T-helper 2 cell treated with Interferon-gamma antibody and Interleukin-4, amounts not matched to agents 100 ng/mL and 5 ng/mL, for 36 hours (primary cell): ENCODE data around the gene CYTH1. TPM values are rescaled to one million over a fixed set of nuclear protein-coding genes. Genes with fewer than 3 reads are reported as not detected.

ENCODE experiments used
- intact Hi-C: fragments of 100-400 bp; cut with micrococcal nuclease; formaldehyde crosslinking; loops from one replicate; pipeline ENCODE4 v1.15.1; 2023
- total RNA-seq: library from RNA; stranded (reverse); gene quantifications from 2 replicates; pipeline ENCODE4 v1.2.3, GENCODE V29; 2022

The CYTH1 gene
- total RNA-seq, 1 donor from 2014 or later, result 182 TPM

GRCh38 chr17:78696016-78696982, 85.8 kb downstream of the CYTH1 start:
- intact Hi-C loops, result no loop called here

DNA sequence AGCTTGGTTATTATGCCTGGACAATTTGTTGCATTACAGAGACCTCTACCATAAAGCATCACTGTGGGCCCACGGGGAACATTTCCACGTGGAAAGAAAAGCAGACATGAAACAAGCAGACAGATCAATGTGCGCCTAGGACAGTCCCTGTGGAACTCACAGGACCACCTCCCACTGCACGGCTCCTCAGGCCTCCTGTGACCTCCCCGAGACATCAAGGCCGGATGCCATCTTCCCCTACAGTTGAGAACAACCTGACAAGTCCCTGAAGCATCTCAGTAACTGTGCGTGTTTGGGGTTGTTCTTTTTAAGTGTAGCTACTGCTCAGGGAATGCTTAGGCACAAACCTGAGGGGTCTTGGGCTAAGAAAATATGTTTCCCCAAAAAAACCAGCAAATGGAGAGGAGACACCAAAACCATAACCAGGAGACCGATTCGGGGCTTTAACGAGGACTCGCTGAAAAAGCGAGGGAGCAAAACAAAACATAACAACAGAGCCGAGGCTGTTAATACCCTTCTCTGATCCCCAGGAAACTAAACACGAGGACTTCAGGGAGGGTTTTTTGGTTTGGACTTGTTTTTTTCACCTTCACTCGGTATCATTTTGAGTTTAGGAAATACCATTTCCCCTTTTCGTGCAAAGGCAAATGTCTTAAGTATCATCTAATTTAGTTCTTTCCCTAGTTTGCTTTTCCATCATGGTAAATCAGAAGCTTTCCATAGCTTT, 87.1 kb downstream of the CYTH1 start:
- intact Hi-C loops, result no loop called here

DNA sequence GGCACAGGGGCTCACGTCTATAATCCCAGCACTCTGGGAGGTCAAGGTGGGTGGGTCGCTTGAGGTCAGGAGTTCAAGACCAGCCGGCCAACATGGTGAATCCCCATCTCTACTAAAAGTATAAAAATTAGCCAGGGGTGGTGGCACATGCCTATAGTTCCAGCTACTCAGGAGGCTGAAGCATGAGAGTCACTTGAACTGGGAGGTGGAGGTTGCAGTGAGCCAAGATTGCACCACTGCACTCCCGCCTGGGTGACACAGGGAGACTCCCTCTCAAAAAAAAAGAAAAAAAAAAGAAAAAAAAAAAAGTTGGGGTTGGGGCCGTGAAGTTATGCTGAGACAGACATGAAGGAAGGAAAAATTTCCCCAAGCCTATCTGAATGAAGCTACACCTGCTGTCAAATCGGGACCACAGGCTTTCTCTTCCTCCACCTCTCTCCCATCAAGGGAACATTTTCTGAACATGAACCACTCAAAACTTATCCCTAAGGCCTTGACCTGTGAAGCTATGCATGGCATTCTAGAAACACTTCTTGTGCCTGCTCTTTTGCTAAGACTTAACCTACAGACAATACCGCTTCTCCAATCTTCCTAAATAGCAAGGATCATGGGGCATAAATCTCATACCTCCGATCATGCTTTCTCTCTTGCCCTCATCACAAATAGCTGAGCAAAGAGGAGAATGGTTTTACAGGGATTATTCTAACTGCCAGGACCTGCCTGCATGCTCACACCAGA, 88.6 kb downstream of the CYTH1 start:
- intact Hi-C loops, result no loop called here

- intact Hi-C loops, result no loop called here
Observed at GRCh38 chr17:78692460-78693010, 89.5 kb downstream of the CYTH1 start.

DNA sequence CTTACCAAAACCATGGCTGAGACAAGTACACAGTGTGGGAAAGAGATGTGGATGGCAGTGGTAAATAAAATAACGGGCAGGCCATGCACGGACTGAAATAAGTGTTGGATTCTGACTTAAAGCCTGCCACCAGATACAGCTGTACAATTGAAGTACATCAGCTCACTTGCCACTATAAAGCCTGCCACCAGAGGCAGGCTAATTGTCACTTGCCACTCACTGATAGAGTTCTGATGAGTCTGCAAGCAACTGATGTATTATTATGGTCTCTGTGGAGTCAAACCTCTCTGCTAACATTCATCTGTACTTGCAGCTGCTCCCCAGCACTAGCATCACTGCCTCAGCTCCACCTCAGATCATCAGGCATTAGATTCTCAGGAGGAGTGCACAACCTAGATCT, 93.0 kb downstream of the CYTH1 start:
- intact Hi-C loops, result no loop called here

DNA sequence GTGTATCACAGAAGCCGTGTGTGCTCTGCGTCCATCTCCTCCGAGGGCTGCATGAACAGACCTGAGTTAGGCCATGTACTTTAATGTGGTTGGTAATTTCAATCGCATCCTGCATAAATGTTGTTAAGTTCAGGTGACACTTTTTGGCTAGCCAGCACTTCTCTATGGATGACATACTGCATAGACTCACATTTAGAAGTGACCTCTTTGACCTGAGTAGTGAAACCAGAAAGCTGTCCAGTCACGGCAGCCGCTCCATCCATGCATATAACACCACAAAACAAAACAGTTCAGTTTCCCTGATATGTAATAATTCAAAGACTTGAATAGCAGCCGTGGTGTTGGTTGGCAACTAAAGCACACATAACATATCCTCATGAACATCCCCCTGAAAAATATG, 94.1 kb downstream of the CYTH1 start:
- intact Hi-C loops, result no loop called here

- intact Hi-C loops, result no loop called here
Observed at GRCh38 chr17:78687125-78687524, 94.9 kb downstream of the CYTH1 start.

GRCh38 chr17:78684026-78684425, 98.0 kb downstream of the CYTH1 start:
- intact Hi-C loops, result no loop called here

- intact Hi-C loops, result no loop called here
Observed at GRCh38 chr17:78683408-78683961, 98.6 kb downstream of the CYTH1 start.

DNA sequence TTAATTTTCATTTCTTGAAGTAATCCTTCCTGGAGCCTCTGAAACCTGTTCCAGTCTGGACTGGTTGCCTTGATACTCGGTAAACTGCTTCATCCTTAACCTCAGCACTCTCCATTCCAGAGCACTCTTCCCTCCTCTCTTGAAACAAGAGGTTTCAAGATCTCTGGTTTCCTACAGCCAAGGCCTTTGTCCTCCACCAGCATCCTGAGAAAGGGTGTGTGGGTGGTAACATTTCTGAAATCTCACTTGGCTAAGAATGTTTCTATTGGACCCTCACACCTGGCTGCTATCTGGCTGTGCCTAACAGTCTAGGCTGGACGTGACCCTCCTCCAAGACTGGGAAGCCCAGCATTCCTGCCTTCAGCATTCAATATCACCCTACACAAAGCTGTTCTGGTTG, 99.7 kb downstream of the CYTH1 start:
- intact Hi-C loops, result no loop called here

GRCh38 chr17:78680436-78680835, 101.6 kb downstream of the CYTH1 start:
- intact Hi-C loops, result no loop called here

- intact Hi-C loops, result no loop called here
Observed at GRCh38 chr17:78679495-78680395, 102.3 kb downstream of the CYTH1 start.

GRCh38 chr17:78678711-78679110, 103.4 kb downstream of the CYTH1 start:
- intact Hi-C loops, result no loop called here

- intact Hi-C loops, result no loop called here
Observed at GRCh38 chr17:78678222-78678557, 103.9 kb downstream of the CYTH1 start.

GRCh38 chr17:78677303-78678221, 104.5 kb downstream of the CYTH1 start:
- intact Hi-C loops, result no loop called here

- intact Hi-C loops, result no loop called here
Observed at GRCh38 chr17:78676412-78677302, 105.4 kb downstream of the CYTH1 start.

- intact Hi-C loops, result no loop called here
Observed at GRCh38 chr17:78675836-78676235, 106.2 kb downstream of the CYTH1 start.

- intact Hi-C loops, result no loop called here
Observed at GRCh38 chr17:78675316-78675616, 106.8 kb downstream of the CYTH1 start.
